Measurements from ENCODE around the gene ZNF860. TPM values are rescaled to one million over a fixed set of nuclear protein-coding genes. Genes with fewer than 3 reads are reported as not detected.

The ZNF860 gene
- total RNA-seq, 1 experiment from 2014 or later, result 5.9 TPM

DNA sequence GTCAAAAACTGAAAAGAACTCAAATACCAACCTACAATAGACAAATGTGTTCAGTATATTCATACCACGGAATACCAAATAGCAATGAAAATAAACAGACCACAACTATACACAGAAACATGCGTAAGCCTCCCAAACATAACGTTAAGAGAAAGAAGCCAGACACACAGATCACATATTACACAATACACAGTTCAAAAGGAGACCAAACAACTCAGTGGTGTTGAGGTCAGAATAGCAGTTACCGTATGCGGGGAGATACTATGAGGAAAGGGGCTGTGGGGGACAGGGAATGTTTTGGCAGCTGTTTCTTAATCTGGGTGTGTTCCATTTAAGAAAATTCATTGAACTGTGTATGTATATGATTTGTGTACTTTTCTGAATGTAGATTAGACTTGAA is 7.1 kb upstream of the ZNF860 start:
- Mint-ChIP-seq H3K27me3 (ENCODE audit: insufficient read depth, unreplicated experiment) (no peaks in the 10 kb centered on the region), H3K4me1 (ENCODE audit: low read depth, unreplicated experiment) (peaks cover 51% of the 10 kb centered on the region), H3K27ac (ENCODE audit: unreplicated experiment) (peak overlapping the region; percentile 20), H3K4me3 (ENCODE audit: unreplicated experiment) (no peak overlapping the region), H3K9me3 (ENCODE audit: unreplicated experiment) (peaks cover 10% of the 10 kb centered on the region), H3K36me3 (ENCODE audit: insufficient read depth, unreplicated experiment) (peaks cover 12% of the 10 kb centered on the region)
- Histone ChIP-seq H3K4me1 (peaks cover 67% of the 10 kb centered on the region), H3K27me3 (replicated peaks; ENCODE audit: control insufficient read depth, insufficient read depth, low read length) (no peaks in the 10 kb centered on the region), H3K9me3 (no peaks in the 10 kb centered on the region), H3K4me3 (ENCODE audit: low read depth, low read length) (no peak overlapping the region), H3K36me3 (ENCODE audit: control insufficient read depth, insufficient read depth, low read length) (no peaks in the 10 kb centered on the region)
- BruUV-seq (replicated peaks), result no TSS peak
- intact Hi-C loops (cut with micrococcal nuclease; ENCODE audit: unreplicated experiment), result no loop called here
- ChIA-PET CTCF (no interaction called here), POLR2A (no interaction called here)
- TF ChIP-seq, protein P1, sequence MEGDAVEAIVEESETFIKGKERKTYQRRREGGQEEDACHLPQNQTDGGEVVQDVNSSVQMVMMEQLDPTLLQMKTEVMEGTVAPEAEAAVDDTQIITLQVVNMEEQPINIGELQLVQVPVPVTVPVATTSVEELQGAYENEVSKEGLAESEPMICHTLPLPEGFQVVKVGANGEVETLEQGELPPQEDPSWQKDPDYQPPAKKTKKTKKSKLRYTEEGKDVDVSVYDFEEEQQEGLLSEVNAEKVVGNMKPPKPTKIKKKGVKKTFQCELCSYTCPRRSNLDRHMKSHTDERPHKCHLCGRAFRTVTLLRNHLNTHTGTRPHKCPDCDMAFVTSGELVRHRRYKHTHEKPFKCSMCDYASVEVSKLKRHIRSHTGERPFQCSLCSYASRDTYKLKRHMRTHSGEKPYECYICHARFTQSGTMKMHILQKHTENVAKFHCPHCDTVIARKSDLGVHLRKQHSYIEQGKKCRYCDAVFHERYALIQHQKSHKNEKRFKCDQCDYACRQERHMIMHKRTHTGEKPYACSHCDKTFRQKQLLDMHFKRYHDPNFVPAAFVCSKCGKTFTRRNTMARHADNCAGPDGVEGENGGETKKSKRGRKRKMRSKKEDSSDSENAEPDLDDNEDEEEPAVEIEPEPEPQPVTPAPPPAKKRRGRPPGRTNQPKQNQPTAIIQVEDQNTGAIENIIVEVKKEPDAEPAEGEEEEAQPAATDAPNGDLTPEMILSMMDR (IDR thresholded peaks at IDR 0.05; ENCODE audit: insufficient read depth in 1 of 2, low read depth in 1 of 2, low read length in 1 of 2, severe bottlenecking in 1 of 2, unreplicated experiment in 1 of 2), result no peak
- no peak for DNase-seq

DNA sequence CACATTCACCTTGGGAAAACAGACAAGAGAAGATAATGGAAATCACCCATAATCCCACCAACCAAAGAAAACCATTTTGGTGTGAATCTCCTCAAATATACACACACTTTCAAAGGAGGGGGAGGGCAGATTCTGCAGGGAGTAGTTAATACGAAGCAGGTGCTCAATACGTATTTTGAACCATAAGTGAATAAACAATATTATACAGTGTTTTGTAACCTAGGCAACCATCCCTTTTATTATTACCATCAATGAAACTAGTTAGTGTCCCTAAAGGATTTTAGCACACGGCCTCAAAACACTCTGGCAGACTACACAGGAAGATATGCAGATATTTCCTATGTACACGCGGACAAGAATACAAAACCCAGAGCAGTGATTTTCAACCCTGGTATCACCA is 6.6 kb upstream of the ZNF860 start:
- H3K4me1 ChIP-seq, result peaks cover 62% of the 10 kb centered on the region
- TF ChIP-seq, protein P1 (IDR thresholded peaks at IDR 0.05; ENCODE audit: insufficient read depth in 1 of 2, low read depth in 1 of 2, low read length in 1 of 2, severe bottlenecking in 1 of 2, unreplicated experiment in 1 of 2), result no peak
- H3K36me3 ChIP-seq (ENCODE audit: control insufficient read depth, insufficient read depth, low read length), result no peaks in the 10 kb centered on the region
- peak overlapping the region; percentile 20 for H3K27ac Mint-ChIP-seq (ENCODE audit: unreplicated experiment)
- H3K4me1 Mint-ChIP-seq (ENCODE audit: low read depth, unreplicated experiment), result peaks cover 52% of the 10 kb centered on the region
- H3K9me3 ChIP-seq, result no peaks in the 10 kb centered on the region
- H3K4me3 Mint-ChIP-seq (ENCODE audit: unreplicated experiment), result no peak overlapping the region
- no peak overlapping the region for H3K4me3 ChIP-seq (ENCODE audit: low read depth, low read length)
- no TSS peak for BruUV-seq (replicated peaks)
- POLR2A ChIA-PET, result no interaction called here
- no peaks in the 10 kb centered on the region for H3K27me3 Mint-ChIP-seq (ENCODE audit: insufficient read depth, unreplicated experiment)
- DNase-seq, result no peak
- no peaks in the 10 kb centered on the region for H3K27me3 ChIP-seq (replicated peaks; ENCODE audit: control insufficient read depth, insufficient read depth, low read length)
- intact Hi-C loops (cut with micrococcal nuclease; ENCODE audit: unreplicated experiment), result no loop called here
- CTCF ChIA-PET, result no interaction called here
- peaks cover 17% of the 10 kb centered on the region for H3K36me3 Mint-ChIP-seq (ENCODE audit: insufficient read depth, unreplicated experiment)
- peaks cover 10% of the 10 kb centered on the region for H3K9me3 Mint-ChIP-seq (ENCODE audit: unreplicated experiment)

DNA sequence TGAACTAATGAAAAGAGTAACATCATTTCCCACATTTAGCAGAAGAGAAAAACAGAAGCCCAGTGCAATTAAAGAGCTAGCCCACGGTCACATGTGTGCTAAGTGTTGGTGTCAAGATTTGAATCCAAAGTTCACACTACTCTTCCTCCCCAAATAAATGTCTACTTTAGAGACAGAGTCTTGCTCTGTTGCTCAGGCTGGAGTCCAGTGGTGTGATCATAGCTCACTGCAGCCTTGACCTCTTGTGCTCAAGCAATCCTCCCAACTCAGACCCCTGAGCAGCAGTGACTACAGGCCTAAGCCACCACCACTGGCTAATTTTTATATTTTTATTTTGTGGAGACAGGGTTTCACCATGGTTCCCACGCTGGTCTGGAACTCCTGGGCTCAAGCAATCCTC is 5.2 kb upstream of the ZNF860 start:
- Histone ChIP-seq H3K27me3 (replicated peaks; ENCODE audit: control insufficient read depth, insufficient read depth, low read length) (no peaks in the 10 kb centered on the region), H3K9me3 (no peaks in the 10 kb centered on the region), H3K36me3 (ENCODE audit: control insufficient read depth, insufficient read depth, low read length) (no peaks in the 10 kb centered on the region), H3K4me3 (ENCODE audit: low read depth, low read length) (no peak overlapping the region), H3K4me1 (peaks cover 50% of the 10 kb centered on the region)
- ChIA-PET CTCF (no interaction called here), POLR2A (no interaction called here)
- H3K36me3 Mint-ChIP-seq (ENCODE audit: insufficient read depth, unreplicated experiment), result peaks cover 24% of the 10 kb centered on the region
- BruUV-seq (replicated peaks), result no TSS peak
- no peak overlapping the region for H3K27ac Mint-ChIP-seq (ENCODE audit: unreplicated experiment)
- TF ChIP-seq, protein P1 (IDR thresholded peaks at IDR 0.05; ENCODE audit: insufficient read depth in 1 of 2, low read depth in 1 of 2, low read length in 1 of 2, severe bottlenecking in 1 of 2, unreplicated experiment in 1 of 2), result no peak
- H3K9me3 Mint-ChIP-seq (ENCODE audit: unreplicated experiment), result peaks cover 10% of the 10 kb centered on the region
- H3K4me3 Mint-ChIP-seq (ENCODE audit: unreplicated experiment), result no peak overlapping the region
- intact Hi-C loops (cut with micrococcal nuclease; ENCODE audit: unreplicated experiment), result no loop called here
- peaks cover 52% of the 10 kb centered on the region for H3K4me1 Mint-ChIP-seq (ENCODE audit: low read depth, unreplicated experiment)
- no peak for DNase-seq
- H3K27me3 Mint-ChIP-seq (ENCODE audit: insufficient read depth, unreplicated experiment), result no peaks in the 10 kb centered on the region
